Stimulated activated CD8-positive, alpha-beta memory T cell treated with anti-CD3 and anti-CD28 coated beads, Interleukin-15, amount 100 ng/mL, for 48 hours (primary cell): Measurements from ENCODE around the gene GREM1.

Experiments used
- DNase-seq, 2 donors: peaks; one replicate each; pipeline ENCODE4 v3.0.0-alpha.2; 2020; ENCODE audit warnings: low read depth in 2 of 2

Gene GREM1

GRCh38 chr15:32717426-32718226 lies at the start of gene GREM1:
Gene GREM1 (plus strand): TSS chr15:32718004. CDS start chr15:32730691, 12,687 bp downstream.
- DNase-seq = no peak

- DNase-seq = no peak
These were observed 48.9 kb upstream of the GREM1 start for GRCh38 chr15:32668942-32669341.

DNA sequence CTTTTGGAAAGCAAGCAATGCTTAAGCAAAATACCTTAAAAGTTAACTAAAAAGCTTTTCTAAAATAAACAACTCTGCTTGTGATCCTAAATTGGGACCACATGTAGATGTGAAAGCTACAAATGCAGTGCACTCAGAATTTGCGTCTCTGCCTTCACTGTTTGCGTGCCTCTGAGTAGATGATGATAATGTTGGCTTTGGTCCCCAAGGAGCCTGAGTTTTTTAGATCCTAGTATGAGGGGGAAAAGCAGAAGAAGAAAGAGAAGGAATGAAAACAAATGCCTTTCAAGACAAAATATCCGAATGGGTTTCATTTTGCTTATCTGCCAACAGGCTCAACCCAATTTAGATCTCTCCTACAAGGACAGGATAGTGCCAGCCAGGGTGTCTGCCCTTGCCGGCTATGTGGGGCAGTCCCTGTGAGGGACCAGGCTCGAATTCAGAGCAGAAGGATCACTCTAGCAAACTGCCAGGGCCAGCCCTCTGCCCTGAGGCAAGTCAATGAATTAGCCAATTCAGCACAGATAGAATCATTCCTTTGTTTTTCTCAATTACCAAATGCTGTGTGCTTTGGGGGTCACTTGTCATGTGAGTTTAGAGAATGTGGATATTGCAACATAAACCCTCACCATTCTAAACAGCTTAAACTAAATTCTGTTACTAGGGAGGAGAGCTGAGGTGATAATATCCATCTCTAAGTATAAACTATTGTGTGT lies 47.8 kb upstream of the GREM1 start:
- no peak for DNase-seq

GRCh38 chr15:32670623-32671022 lies 47.2 kb upstream of the GREM1 start:
- DNase-seq = no peak

DNA sequence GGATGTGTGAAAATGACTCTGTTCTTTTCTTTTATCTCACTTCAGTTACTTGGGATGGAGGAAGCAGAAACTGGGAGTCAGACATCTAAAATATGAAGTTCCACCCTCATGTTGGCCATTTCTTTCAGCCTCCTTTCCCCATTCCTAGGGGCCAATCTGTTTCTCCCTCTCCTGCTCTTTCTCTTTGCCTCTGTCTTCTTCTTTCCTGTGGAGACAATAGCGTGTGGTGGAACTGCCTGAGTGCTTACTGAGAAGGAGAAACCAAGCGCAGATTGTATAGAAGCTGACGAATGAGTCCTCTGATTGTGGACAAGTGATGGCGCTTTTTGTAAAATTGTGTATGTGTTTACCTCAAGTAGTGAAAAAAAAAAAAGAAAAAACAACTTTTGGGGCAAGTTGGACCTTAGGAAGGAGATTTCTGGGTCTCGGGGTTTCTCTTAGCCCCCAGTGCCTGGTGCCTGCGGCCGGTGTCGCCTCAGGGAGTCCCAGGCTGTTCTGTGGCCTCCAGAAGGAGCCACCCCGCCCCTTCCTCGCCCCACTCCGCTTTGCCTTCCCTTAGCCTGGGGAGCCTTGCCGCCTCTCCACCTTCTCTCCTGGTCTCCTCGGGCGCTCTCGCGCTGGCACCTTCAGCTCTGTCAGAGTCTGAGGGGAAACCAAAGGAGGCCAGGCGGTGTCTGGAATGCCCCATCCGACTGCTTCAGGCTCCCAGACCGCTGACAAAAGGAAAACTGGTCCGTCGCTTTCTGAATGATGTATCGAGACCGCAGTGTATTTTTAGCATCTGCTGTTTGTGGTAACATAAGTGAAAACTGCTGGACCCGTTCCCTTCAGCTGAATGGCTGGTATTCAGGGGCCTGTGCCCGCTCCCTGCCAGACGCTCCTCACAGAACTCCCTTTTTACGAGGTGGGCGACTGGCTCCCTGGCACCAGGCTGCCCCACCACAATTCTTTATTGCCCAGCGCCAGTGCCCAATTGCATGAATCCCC lies 46.2 kb upstream of the GREM1 start:
- DNase-seq = no peak

- no peak for DNase-seq
These were observed 43.1 kb upstream of the GREM1 start for GRCh38 chr15:32674681-32675080.

GRCh38 chr15:32675466-32675865 lies 42.3 kb upstream of the GREM1 start:
- no peak for DNase-seq

GRCh38 chr15:32676169-32676568 lies 41.6 kb upstream of the GREM1 start:
- DNase-seq = no peak

DNA sequence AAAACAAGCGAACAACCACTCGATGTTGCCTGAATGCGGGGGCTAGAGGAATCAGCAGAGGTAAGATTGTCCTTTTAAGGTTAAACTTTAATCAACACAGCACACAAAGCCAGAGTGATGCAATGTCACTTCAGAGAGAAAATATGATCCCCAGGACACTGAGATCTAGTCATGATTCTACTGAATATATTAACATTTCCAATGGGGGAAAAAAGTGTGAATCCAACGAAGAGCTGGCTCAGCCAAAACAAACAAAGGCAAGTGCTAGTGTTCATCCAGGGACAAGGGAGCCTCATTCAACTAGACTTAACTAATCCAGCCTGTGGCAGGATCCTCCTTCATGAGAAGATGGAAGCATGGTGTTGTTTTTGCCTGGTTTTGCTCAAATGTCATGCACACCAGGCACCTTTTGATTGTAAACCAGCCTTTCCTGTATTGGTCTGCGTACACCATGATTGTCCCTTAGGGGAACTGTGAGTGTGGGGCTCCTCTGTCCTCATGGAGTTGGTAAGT lies 40.5 kb upstream of the GREM1 start:
- DNase-seq = no peak

- DNase-seq = no peak
These were observed 38.5 kb upstream of the GREM1 start for GRCh38 chr15:32679298-32679690.

GRCh38 chr15:32682569-32682968 lies 35.2 kb upstream of the GREM1 start:
- DNase-seq = no peak

DNA sequence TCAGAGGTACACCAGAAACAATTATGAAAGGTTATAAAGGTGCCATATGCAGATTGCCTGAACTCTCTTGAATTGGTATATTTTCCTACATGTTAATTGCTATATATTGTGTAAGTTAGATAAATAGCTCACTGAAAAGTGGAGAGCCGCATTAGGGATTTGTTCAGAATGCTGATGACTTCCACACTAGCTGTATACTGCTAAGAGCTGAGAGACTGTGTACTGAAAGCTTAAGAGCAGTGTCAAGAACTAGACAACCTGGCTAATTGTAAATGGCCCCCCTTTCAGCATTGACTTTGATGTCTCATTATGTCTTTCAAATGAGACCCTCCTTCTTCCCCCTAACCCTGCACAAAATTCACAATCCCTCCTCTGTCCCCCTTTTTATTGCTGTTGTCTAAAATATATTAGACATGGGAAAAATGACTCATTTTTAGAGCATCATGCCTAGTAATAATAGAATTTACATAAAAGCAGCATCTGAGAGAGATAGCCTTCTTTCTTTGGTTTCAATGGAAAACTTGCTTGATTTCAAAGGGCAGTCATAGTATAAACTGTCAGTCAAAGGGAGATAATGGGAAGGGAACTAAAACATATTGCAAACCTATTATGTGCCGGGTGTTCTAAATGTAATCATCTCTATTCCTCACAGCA lies 34.7 kb upstream of the GREM1 start:
- no peak for DNase-seq

GRCh38 chr15:32683906-32684584 lies 33.8 kb upstream of the GREM1 start:
- no peak for DNase-seq

DNA sequence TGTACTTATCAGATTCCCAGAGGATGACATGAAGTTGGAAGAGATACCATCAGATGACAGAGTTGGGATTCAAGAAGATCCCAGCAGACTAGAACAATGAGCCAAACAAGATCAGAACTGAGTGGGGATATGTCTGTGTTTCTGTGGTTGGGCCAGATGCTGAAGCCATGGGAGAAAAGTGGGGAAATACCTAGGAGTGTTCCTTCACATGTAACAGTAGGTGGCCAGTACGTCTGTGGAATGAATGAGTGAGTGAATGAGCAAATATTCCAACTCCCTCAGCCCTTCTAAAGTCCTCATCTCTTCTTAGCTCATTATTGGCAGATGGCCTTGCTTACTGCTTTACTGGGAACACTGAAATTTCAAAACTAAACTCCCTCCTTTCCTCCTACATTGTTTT lies 32.2 kb upstream of the GREM1 start:
- DNase-seq = no peak

DNA sequence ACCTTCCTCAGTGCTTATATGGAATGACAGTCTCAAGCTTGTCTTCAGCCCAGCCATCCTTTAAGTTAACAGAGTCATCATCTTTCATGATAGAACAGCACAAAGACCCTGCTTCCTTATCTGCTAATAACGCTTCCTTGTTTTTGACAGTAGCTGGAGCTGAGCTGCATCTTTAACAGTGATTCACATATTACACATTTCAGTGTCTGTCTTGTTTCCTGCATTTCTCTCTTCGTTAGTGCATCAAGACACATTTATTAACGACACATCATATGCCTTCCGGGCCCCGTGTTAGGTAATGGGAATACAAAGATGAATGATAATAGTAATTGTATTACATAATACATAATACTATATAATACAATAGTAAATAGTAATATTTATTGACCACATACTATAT lies 30.2 kb upstream of the GREM1 start:
- no peak for DNase-seq

DNA sequence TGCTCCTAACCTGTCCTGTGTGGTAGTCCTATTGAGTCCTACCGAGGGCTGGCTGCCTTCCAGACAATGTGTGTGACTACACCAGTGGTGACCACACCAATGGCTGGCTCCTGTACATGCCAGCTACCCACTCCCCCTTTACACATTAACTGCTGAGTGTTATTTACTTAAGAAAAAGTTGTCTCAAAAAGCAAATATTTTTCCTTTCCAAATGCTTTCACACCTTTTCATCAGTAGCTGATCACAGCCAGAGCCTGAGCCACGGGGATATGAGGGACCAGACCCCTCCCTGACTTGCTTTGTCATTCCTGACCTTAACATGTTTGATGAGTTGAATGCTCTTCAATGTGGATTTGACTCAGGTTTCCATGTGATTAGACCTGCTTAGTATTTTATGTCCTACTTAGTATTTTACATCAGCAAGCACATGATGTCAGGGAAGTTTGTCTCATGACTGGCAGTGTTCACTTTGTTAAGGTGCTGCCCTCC lies 29.6 kb upstream of the GREM1 start:
- no peak for DNase-seq

GRCh38 chr15:32690941-32691688 lies 26.7 kb upstream of the GREM1 start:
- DNase-seq = no peak

DNA sequence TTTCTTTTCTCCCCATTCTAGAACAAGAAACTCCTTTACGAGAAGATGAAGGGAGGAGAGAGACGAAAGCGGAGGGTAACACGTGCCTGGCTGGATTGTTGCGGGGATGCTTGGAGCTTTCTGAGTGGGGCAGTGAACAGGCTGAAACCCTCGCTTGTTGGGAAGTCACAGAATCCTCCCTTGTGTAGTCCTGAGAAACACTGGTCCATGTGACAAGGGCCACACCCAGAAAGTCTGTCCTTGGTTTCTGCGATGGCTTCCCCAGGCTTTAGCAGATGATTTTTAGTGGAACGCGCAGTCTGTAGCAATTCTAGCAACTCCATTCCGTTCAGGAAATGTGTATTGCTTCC lies 26.1 kb upstream of the GREM1 start:
- no peak for DNase-seq

DNA sequence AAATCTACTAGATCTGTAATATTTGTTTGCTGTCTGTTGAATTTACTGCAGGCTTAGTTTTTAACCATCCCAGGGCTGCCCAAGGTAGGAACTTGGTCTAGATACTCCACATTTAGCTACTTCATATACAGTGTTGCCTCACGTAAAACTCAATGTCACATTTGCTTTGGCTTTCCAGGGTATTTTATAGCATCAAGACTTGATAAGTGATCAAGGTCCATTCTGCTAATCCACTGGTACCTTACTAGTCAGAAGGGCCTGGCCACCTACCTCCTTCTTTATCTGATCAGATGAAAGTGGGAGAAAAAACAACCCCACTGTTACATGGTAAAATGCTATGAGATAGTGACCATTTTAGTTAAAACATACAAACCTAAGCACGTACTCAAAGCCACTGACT lies 25.5 kb upstream of the GREM1 start:
- no peak for DNase-seq
